IMR-90 (cell line): ENCODE results near the gene LRRC8E. TPM values are rescaled to one million over a fixed set of nuclear protein-coding genes. Genes with fewer than 3 reads are reported as not detected.

Source experiments
- ATAC-seq: fragments of 200-7000 bp; cut with Tn5 transposase; 2 replicates; pipeline ENCODE4 v1.9.1; 2020; ENCODE audit warnings: low read depth, mild to moderate bottlenecking, moderate library complexity
- BruUV-seq: library from RNA; stranded (reverse); fragments of 400-500 nt; replicated peaks from 2 replicates; lab custom pipeline; 2021; lab: Mats Ljungman, UMichigan
- CTCF ChIA-PET: fragments of 300-600 bp; formaldehyde crosslinking; extraction: SDS; loops from one replicate; lab custom pipeline; 2021; ENCODE audit warnings: antibody characterized with exemption; lab: Yijun Ruan, JAX
- POLR2A ChIA-PET: fragments of 300-600 bp; sonication (Branson Sonifier 250); formaldehyde crosslinking; loops from one replicate; lab custom pipeline; 2022; ENCODE audit warnings: antibody characterized with exemption; ENCODE audit not compliant: unreplicated experiment; lab: Charles Lee
- DNase-seq: peaks from one replicate; pipeline ENCODE4 v3.0.0; 2013
- H2AFZ ChIP-seq: replicated peaks from 2 replicates; pipeline ENCODE3; 2013; ENCODE audit warnings: low read length, mild to moderate bottlenecking; ENCODE audit not compliant: poor library complexity
- H2AK5ac ChIP-seq: 2 replicates; pipeline ENCODE4 v1.6.1; 2013; ENCODE audit warnings: low read depth, low read length, inconsistent platforms
- H2AK9ac ChIP-seq: replicated peaks from 2 replicates; pipeline ENCODE3; 2013; ENCODE audit warnings: mild to moderate bottlenecking, low read depth, low read length, moderate library complexity; ENCODE audit not compliant: poor library complexity
- H2BK120ac ChIP-seq: 2 replicates; pipeline ENCODE4 v1.6.1; 2013; ENCODE audit warnings: low read depth, low read length, inconsistent platforms
- H2BK15ac ChIP-seq: 3 replicates; pipeline ENCODE4 v1.6.1; 2013; ENCODE audit warnings: low read depth, low read length, inconsistent platforms
- H2BK20ac ChIP-seq: 2 replicates; pipeline ENCODE4 v1.6.1; 2013; ENCODE audit warnings: low read depth, mild to moderate bottlenecking, inconsistent platforms, low read length, moderate library complexity
- H2BK5ac ChIP-seq: 2 replicates; pipeline ENCODE4 v1.6.1; 2013; ENCODE audit warnings: mild to moderate bottlenecking, low read depth, low read length, inconsistent platforms; ENCODE audit not compliant: poor library complexity, severe bottlenecking
- H3K14ac ChIP-seq: replicated peaks from 2 replicates; pipeline ENCODE4 v1.6.1; 2013; ENCODE audit warnings: low read depth, low read length, inconsistent platforms
- H3K18ac ChIP-seq: 2 replicates; pipeline ENCODE4 v1.6.1; 2013; ENCODE audit warnings: low read depth, low read length, control low read depth
- H3K23ac ChIP-seq: 2 replicates; pipeline ENCODE4 v1.6.1; 2013; ENCODE audit warnings: low read depth, low read length, inconsistent platforms
- H3K27ac ChIP-seq: 2 replicates; pipeline ENCODE4 v1.5.1; 2013; ENCODE audit warnings: mild to moderate bottlenecking, control low read depth, low read length; ENCODE audit not compliant: insufficient read depth
- H3K27me3 ChIP-seq: 2 replicates; pipeline ENCODE4 v1.6.1; 2013; ENCODE audit warnings: low read length; ENCODE audit not compliant: control insufficient read depth, insufficient read depth
- H3K36me3 ChIP-seq: 2 replicates; pipeline ENCODE4 v1.6.1; 2013; ENCODE audit warnings: low read length, mixed read lengths; ENCODE audit not compliant: control insufficient read depth, insufficient read depth
- H3K4ac ChIP-seq: 2 replicates; pipeline ENCODE4 v1.6.1; 2013; ENCODE audit warnings: low read depth, low read length, inconsistent platforms
- H3K4me1 ChIP-seq: 2 replicates; pipeline ENCODE4 v1.6.1; 2013; ENCODE audit warnings: low read length, mixed read lengths; ENCODE audit not compliant: control insufficient read depth, insufficient read depth
- H3K4me2 ChIP-seq: 2 replicates; pipeline ENCODE4 v1.6.1; 2013; ENCODE audit warnings: low read depth, mild to moderate bottlenecking, control low read depth, low read length, moderate library complexity
- H3K4me3 ChIP-seq: 2 replicates; pipeline ENCODE4 v1.5.1; 2013; ENCODE audit warnings: low read depth, mild to moderate bottlenecking, control low read depth, low read length, moderate library complexity; ENCODE audit not compliant: insufficient read depth
- H3K56ac ChIP-seq: 2 replicates; pipeline ENCODE4 v1.6.1; 2013; ENCODE audit warnings: low read length, inconsistent platforms; ENCODE audit not compliant: insufficient read depth; ENCODE audit errors: extremely low read depth
- H3K79me1 ChIP-seq, 2 experiments: 2 replicates each; pipeline ENCODE4 v1.6.1; 2013; ENCODE audit warnings: low read length in 2 of 2, inconsistent platforms in 1 of 2, low read depth in 1 of 2
- H3K9ac ChIP-seq: 2 replicates; pipeline ENCODE4 v1.6.1; 2013; ENCODE audit warnings: low read depth, low read length, control low read depth
- H3K9me1 ChIP-seq: 2 replicates; pipeline ENCODE4 v1.6.1; 2013; ENCODE audit warnings: low read length, inconsistent platforms; ENCODE audit not compliant: insufficient read depth
- H3K9me3 ChIP-seq: 2 replicates; pipeline ENCODE4 v1.6.1; 2013; ENCODE audit warnings: low read length; ENCODE audit not compliant: control insufficient read depth, insufficient read depth
- H4K20me1 ChIP-seq: 2 replicates; pipeline ENCODE4 v1.6.1; 2013; ENCODE audit warnings: low read length, inconsistent platforms; ENCODE audit not compliant: insufficient read depth
- H4K5ac ChIP-seq: 2 replicates; pipeline ENCODE4 v1.6.1; 2013; ENCODE audit warnings: mild to moderate bottlenecking, low read depth, low read length, control low read depth
- H4K8ac ChIP-seq, 2 experiments: 2 replicates each; pipeline ENCODE4 v1.6.1; 2013; ENCODE audit warnings: low read depth in 2 of 2, low read length in 2 of 2, control low read depth in 1 of 2, inconsistent platforms in 1 of 2
- H4K91ac ChIP-seq: 2 replicates; pipeline ENCODE4 v1.6.1; 2013; ENCODE audit warnings: low read depth, low read length, inconsistent platforms; ENCODE audit not compliant: insufficient read depth
- BHLHE40 ChIP-seq: fragments of 150-350 bp; IDR thresholded peaks from 2 replicates; pipeline ENCODE4 v1.6.1; 2016; ENCODE audit warnings: mild to moderate bottlenecking, low read depth, low read length
- CHD1 ChIP-seq: IDR thresholded peaks from 2 replicates; pipeline ENCODE4 v1.6.1; 2012; ENCODE audit warnings: low read depth, low read length, improper control_type of control experiment
- MAFK ChIP-seq: IDR thresholded peaks from 2 replicates; pipeline ENCODE4 v1.6.1; 2012; ENCODE audit warnings: low read depth, low read length, improper control_type of control experiment
- MXI1 ChIP-seq: IDR thresholded peaks from 2 replicates; pipeline ENCODE4 v1.6.1; 2012; ENCODE audit warnings: low read depth, mild to moderate bottlenecking, low read length, moderate library complexity, borderline replicate concordance
- NFE2L2 ChIP-seq: fragments of 150-350 bp; IDR thresholded peaks from 2 replicates; pipeline ENCODE4 v1.6.1; 2016; ENCODE audit warnings: low read depth, mild to moderate bottlenecking, low read length
- POLR2A ChIP-seq: IDR thresholded peaks from 2 replicates; pipeline ENCODE4 v1.6.1; 2012; ENCODE audit warnings: mild to moderate bottlenecking, low read depth, low read length
- RAD21 ChIP-seq: IDR thresholded peaks from 2 replicates; pipeline ENCODE4 v1.6.1; 2012; ENCODE audit warnings: low read length, improper control_type of control experiment
- RCOR1 ChIP-seq: IDR thresholded peaks from 2 replicates; pipeline ENCODE4 v1.6.1; 2012; ENCODE audit warnings: mild to moderate bottlenecking, low read length, improper control_type of control experiment; ENCODE audit not compliant: insufficient replicate concordance
- RFX5 ChIP-seq: IDR thresholded peaks from 2 replicates; pipeline ENCODE4 v1.8.0; 2012; ENCODE audit warnings: low read depth, mild to moderate bottlenecking, low read length, moderate library complexity
- SMC3 ChIP-seq: fragments of 150-350 bp; IDR thresholded peaks from 2 replicates; pipeline ENCODE4 v1.6.1; 2016; ENCODE audit warnings: low read depth, mild to moderate bottlenecking, antibody characterized with exemption, low read length, moderate library complexity
- WGBS, 2 experiments: methylation state at CpG; one replicate each; pipeline versions ENCODE4 v1.1.5 to v1.1.7; 2013; ENCODE audit warnings: missing lambda C conversion rate in 2 of 2; ENCODE audit not compliant: insufficient read length in 1 of 2; ENCODE audit errors: extremely low coverage in 2 of 2; 5-methylcytosine and 5-hydroxymethylcytosine counted together
- dilution Hi-C: fragments of 300-500 bp; cut with HindIII; formaldehyde crosslinking; loops from one replicate; pipeline ENCODE4 v1.14.3; 2018; ENCODE audit warnings: low sequenced_read_pairs; ENCODE audit not compliant: unreplicated experiment
- in situ Hi-C: fragments of 300-500 bp; cut with MboI; formaldehyde crosslinking; loops from 3 replicates; pipeline ENCODE4 v1.14.3; 2019; ENCODE audit warnings: low sequenced_read_pairs, inconsistent platforms, mixed read lengths
- intact Hi-C: fragments of 100-400 bp; cut with micrococcal nuclease; formaldehyde crosslinking; loops from 2 replicates; pipeline ENCODE4 v1.10.0; 2022
- polyA plus RNA-seq, 3 experiments: library from polyadenylated mRNA; depleted of rRNA; stranded (reverse); fragments of >200 nt; gene quantifications; 2 replicates each; pipeline ENCODE4 v1.2.3, GENCODE V29; 2012; ENCODE audit warnings: low replicate concordance in 1 of 3
- total RNA-seq: library from RNA; depleted of rRNA; stranded (reverse); fragments of >200 nt; gene quantifications from 2 replicates; pipeline ENCODE4 v1.2.3, GENCODE V29; 2012
- TF ChIP-seq, protein P1 (sequence below): fragments of 150-350 bp; IDR thresholded peaks from 2 replicates; pipeline ENCODE4 v1.6.1; 2016; ENCODE audit warnings: low read depth, mild to moderate bottlenecking, low read length, moderate library complexity, borderline replicate concordance
- TF ChIP-seq, protein P2 (sequence below): conservative IDR thresholded peaks from 2 replicates; pipeline ENCODE4 v1.5.1; 2012; ENCODE audit warnings: mild to moderate bottlenecking, low read depth, low read length, improper control_type of control experiment

LRRC8E gene
- total and polyA plus RNA-seq, 2 of the 4 experiments (the other 2 are of a cell fraction) = 6.4 to 7.2 TPM

DNA sequence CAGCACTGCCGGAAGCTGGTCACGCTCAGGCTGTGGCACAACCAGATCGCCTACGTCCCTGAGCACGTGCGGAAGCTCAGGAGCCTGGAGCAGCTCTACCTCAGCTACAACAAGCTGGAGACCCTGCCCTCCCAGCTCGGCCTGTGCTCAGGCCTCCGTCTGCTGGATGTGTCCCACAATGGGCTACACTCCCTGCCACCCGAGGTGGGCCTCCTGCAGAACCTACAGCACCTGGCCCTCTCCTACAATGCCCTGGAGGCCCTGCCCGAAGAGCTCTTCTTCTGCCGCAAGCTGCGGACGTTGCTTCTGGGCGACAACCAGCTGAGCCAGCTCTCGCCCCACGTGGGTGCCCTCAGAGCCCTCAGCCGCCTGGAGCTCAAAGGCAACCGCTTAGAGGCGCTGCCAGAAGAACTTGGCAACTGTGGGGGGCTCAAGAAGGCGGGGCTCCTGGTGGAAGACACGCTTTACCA lies 12.1 kb downstream of the LRRC8E start:
- H3K9me1 ChIP-seq = peaks cover 11% of the 10 kb centered on the region
- no peak overlapping the region for H2AK5ac ChIP-seq
- no peak overlapping the region for H3K18ac ChIP-seq
- BruUV-seq = no TSS peak
- H2AFZ ChIP-seq = no peak overlapping the region
- H3K4ac ChIP-seq = no peak overlapping the region
- no peak overlapping the region for H4K91ac ChIP-seq
- no peaks in the 10 kb centered on the region for H3K27me3 ChIP-seq
- DNase-seq = no peak
- WGBS, 2 experiments = 66% methylated on average over 11 of the region's 21 CpGs; no CpG with 5 or more reads in 1 of the 2 experiments
- H3K36me3 ChIP-seq = peaks cover 16% of the 10 kb centered on the region
- H3K9ac ChIP-seq = no peak overlapping the region
- peaks cover 14% of the 10 kb centered on the region for H4K20me1 ChIP-seq
- no peak overlapping the region for H3K14ac ChIP-seq
- no peak overlapping the region for H2BK120ac ChIP-seq
- H2BK20ac ChIP-seq = no peak overlapping the region
- H3K79me1 ChIP-seq = peaks cover 10 to 27% of the 10 kb centered on the region in 2 experiments; a peak in 3 of 4 replicates
- intact Hi-C loops (no loop called here), in situ Hi-C loops (no loop called here), dilution Hi-C loops (no loop called here)
- H3K9me3 ChIP-seq = no peaks in the 10 kb centered on the region
- H4K5ac ChIP-seq = no peak overlapping the region
- H3K56ac ChIP-seq = no peak overlapping the region
- H3K23ac ChIP-seq = no peak overlapping the region
- H2BK5ac ChIP-seq = no peak overlapping the region
- no peak overlapping the region for H3K27ac ChIP-seq
- CTCF ChIA-PET = no interaction called here
- no peak for ATAC-seq
- TF ChIP-seq MAFK (no peak), RFX5 (no peak), BHLHE40 (no peak), CHD1 (no peak), POLR2A (no peak), RCOR1 (no peak), RAD21 (no peak), SMC3 (no peak), NFE2L2 (no peak), MXI1 (no peak)
- TF ChIP-seq, protein P1, sequence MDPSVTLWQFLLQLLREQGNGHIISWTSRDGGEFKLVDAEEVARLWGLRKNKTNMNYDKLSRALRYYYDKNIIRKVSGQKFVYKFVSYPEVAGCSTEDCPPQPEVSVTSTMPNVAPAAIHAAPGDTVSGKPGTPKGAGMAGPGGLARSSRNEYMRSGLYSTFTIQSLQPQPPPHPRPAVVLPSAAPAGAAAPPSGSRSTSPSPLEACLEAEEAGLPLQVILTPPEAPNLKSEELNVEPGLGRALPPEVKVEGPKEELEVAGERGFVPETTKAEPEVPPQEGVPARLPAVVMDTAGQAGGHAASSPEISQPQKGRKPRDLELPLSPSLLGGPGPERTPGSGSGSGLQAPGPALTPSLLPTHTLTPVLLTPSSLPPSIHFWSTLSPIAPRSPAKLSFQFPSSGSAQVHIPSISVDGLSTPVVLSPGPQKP = no peak
- TF ChIP-seq, protein P2, sequence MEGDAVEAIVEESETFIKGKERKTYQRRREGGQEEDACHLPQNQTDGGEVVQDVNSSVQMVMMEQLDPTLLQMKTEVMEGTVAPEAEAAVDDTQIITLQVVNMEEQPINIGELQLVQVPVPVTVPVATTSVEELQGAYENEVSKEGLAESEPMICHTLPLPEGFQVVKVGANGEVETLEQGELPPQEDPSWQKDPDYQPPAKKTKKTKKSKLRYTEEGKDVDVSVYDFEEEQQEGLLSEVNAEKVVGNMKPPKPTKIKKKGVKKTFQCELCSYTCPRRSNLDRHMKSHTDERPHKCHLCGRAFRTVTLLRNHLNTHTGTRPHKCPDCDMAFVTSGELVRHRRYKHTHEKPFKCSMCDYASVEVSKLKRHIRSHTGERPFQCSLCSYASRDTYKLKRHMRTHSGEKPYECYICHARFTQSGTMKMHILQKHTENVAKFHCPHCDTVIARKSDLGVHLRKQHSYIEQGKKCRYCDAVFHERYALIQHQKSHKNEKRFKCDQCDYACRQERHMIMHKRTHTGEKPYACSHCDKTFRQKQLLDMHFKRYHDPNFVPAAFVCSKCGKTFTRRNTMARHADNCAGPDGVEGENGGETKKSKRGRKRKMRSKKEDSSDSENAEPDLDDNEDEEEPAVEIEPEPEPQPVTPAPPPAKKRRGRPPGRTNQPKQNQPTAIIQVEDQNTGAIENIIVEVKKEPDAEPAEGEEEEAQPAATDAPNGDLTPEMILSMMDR = no peak
- POLR2A ChIA-PET = interaction anchor here (0.5 to 0.7 kb wide), 2 partner anchors 14 to 21 kb away, joined by 3 to 9 read pairs; no protein-coding TSS in a partner anchor
- H2AK9ac ChIP-seq = no peak overlapping the region
- no peak overlapping the region for H3K4me2 ChIP-seq
- H2BK15ac ChIP-seq = no peak overlapping the region
- peaks cover 10% of the 10 kb centered on the region for H3K4me1 ChIP-seq
- H3K4me3 ChIP-seq = no peak overlapping the region
- H4K8ac ChIP-seq = no peak overlapping the region
